ENCODE results near the gene MADD.

DNA sequence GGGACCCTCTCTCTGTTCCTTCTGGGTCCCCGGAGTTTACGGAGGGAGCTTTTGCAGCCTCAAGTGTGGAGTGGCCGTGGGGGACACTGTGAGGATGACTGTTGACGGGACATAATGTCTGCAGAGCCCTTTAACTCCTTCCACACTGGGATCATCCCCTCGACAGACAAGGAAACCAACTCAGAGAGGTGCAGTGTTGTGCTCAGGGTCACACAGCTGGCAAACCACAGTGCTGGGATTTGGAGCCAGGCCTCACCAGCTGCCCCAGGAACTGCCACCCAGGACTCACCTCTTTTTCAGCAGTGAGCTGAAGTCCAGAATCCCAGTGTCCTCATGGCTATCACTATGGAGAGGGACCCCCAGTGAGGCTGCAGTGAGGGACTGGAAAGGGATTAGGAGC, 77.2 kb downstream of the MADD start:
- TF ChIP-seq, protein P1, sequence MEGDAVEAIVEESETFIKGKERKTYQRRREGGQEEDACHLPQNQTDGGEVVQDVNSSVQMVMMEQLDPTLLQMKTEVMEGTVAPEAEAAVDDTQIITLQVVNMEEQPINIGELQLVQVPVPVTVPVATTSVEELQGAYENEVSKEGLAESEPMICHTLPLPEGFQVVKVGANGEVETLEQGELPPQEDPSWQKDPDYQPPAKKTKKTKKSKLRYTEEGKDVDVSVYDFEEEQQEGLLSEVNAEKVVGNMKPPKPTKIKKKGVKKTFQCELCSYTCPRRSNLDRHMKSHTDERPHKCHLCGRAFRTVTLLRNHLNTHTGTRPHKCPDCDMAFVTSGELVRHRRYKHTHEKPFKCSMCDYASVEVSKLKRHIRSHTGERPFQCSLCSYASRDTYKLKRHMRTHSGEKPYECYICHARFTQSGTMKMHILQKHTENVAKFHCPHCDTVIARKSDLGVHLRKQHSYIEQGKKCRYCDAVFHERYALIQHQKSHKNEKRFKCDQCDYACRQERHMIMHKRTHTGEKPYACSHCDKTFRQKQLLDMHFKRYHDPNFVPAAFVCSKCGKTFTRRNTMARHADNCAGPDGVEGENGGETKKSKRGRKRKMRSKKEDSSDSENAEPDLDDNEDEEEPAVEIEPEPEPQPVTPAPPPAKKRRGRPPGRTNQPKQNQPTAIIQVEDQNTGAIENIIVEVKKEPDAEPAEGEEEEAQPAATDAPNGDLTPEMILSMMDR (IDR thresholded peaks at IDR 0.05; ENCODE audit: insufficient read depth, low read length), result no peak
- TF ChIP-seq POLR2AphosphoS5 (IDR thresholded peaks at IDR 0.05; ENCODE audit: low read depth), result no peak
